ENCODE data around the gene LMBR1.
"Not testable (repeated sequence)": the region's sequence is repeated elsewhere in the genome, so short reads cannot be mapped to it uniquely, and the experiment has no call there.

LMBR1 gene

GRCh38 chr7:156906200-156906649 lies 13.2 kb upstream of the LMBR1 start:
- in situ Hi-C loops (cut with MboI; ENCODE audit: low sequenced_read_pairs), result no loop called here

DNA sequence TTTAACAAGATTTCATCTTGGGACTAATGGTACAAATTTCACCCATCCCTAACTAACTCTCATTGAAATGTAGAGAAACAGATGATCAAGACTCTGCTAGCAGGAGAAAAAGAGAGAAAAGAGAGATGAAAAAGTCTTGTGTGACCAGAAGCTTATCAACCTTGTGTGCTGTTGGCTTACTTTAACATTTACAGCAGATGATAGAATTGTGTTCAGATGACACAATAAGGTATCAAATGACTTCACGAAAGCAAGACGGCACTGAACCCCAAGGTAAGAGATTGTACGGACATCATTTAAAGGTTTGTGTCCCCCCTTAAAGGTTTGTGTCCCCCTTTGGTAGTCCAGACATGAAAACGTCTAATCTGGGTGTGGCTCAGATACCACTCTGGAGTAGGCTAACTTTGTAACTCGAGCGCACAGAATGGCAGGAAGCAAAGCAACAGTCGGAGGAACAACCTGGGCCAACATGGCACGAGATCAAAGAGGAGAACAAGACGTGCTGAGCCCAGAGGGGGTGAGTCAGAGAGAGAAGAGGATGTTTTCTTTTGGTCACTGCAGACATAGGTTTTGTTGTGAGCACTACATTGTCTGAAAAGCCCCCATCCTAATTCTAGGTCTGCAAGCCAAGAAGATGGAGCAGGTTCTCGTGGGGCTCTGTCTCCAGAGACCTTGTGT lies 10.4 kb upstream of the LMBR1 start:
- in situ Hi-C loops (cut with MboI; ENCODE audit: low sequenced_read_pairs), result no loop called here

DNA sequence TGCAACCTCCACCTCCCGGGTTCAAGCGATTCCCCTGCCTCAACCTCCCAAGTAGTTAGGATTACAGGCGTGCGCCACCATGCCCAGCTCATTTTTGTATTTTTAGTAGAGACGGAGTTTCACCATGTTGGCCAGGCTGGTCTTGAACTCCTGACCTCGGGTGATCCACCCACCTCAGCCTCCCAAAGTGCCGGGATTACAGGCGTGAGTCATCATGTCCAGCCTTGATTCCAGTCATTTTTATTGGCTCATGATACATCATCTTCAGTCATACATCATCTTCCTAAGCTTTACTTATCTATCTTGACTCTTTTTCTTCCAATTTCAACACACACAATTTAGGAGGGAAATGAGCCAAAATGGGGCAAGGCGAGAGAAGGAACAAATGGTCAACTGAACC lies 7.1 kb upstream of the LMBR1 start:
- in situ Hi-C loops (cut with MboI; ENCODE audit: low sequenced_read_pairs), result not testable (repeated sequence)

DNA sequence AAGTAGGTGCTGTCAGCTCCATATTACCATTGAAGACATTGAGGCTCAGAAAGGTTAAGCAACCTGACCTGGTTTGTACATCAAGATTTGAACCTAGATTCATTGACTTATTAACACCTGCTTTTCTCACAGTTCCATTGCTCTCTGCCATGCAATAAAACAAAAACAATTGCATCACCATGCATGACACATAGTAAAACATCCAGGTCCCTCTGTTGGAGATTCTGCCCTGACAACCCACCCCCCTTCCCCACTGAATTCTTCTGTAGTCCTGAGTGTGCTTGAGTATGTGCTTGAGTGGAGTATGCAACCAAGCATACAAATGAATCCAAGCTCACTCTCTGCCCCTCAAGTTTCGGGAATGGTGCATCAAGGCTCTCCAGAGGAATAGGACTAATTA lies 6.0 kb upstream of the LMBR1 start:
- in situ Hi-C loops (cut with MboI; ENCODE audit: low sequenced_read_pairs), result no loop called here

GRCh38 chr7:156897673-156898072 lies 4.7 kb upstream of the LMBR1 start:
- in situ Hi-C loops (cut with MboI; ENCODE audit: low sequenced_read_pairs), result no loop called here

DNA sequence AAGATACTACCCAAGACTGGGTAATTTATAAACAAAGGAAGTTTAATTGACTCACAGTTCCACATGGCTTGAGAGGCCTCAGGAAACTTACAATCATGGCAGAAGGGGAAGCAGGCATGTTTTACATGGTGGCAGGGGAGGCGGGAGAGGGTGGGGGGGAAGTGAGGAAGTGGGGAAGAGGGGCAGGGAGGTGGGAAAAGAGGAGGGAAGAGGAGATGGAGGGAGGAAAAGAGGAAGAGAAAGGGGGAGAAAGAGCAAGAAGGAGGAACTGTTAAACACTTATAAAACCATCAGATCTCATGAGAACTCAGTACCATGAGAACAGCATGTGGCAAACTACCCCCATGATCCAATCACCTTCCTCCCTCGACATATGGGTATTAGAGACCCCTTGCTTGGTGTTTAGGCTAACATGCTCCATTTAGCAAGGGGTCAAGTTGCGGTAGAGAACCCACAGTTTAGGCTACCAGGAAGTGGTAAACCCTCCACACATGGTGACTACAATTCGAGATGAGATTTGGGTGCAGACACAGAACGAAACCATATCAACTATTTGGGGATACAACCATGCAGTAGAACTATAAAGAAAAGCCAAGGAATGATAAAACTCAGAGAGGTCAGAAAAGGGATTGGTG lies 3.5 kb upstream of the LMBR1 start:
- in situ Hi-C loops (cut with MboI; ENCODE audit: low sequenced_read_pairs), result no loop called here

GRCh38 chr7:156895024-156895780 lies 2.2 kb upstream of the LMBR1 start:
- in situ Hi-C loops (cut with MboI; ENCODE audit: low sequenced_read_pairs), result no loop called here

DNA sequence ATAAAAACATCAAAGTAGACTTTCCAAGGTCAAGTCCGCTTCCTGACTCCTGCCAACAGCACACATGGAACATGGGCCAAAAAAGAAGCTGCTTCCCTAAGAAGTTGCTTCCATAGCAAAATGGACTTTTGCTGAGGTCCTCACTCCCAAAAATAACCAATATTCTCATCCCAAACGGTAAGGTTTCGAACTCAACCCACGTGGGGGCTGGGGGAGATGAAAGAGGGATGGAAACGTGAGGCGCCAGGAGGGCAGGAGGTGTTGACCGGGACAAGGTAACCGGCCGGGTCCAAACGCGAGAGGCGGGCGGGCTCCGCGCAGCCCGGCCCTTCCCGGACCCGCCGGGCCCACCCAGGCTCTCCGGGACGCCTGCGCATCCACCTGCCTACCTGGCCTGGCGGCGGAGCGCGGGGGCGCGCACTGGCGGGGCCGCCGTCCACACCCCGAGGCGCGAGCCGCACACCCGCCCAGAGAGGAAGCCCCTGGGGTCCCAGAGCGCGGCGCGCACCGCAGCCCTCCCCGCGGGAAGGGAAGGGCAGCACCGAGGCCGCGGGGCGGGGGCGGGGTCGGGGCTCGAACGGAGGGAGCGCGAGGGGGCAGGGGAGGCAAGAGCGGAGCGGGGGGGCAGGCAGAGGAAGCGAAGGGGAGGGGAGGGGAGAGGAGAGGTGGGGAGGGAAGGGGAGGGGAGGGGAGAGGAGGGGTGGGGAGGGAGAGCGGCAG lies 742 bp downstream of the LMBR1 start:
- in situ Hi-C loops (cut with MboI; ENCODE audit: low sequenced_read_pairs), result no loop called here

GRCh38 chr7:156889746-156890145 lies 3.2 kb downstream of the LMBR1 start:
- in situ Hi-C loops (cut with MboI; ENCODE audit: low sequenced_read_pairs), result no loop called here

GRCh38 chr7:156889089-156889488 lies 3.9 kb downstream of the LMBR1 start:
- in situ Hi-C loops (cut with MboI; ENCODE audit: low sequenced_read_pairs), result no loop called here

DNA sequence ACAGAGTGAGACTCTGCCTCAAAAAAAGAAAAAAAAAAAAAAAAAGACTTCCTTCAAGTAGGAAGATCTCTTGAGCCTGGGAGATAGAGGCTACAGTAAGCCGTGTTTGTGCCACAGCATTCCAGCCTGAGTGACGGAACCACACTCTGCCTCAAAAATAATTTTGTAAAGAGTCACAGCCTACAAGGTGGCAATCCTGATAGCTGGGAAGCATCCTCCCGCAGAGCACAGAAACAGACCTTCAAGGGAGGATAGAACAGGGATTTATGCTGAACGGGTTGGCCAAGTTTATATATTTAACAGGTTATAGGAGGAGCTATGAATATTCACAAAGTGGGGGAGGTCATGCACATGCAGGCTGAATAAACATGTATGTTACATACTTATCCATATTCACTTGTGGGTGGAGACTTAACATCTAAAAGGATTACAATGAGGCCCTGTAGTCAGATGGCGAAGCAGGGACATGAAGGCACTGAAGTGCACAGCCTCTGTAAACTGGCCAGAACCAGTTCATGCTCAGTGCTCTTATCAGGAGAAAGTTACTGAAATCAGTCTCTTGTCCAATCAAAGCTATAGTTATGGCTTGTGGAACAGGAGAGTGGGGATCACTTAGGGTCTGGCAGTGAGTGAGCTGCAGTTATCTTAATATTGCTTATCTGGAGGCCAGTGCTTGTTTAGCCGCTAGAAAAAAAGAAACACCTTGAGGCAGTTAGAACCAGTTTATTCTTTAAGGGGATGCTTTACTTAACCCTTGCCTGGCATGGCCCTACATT lies 6.8 kb downstream of the LMBR1 start:
- in situ Hi-C loops (cut with MboI; ENCODE audit: low sequenced_read_pairs), result no loop called here

GRCh38 chr7:156881679-156882078 lies 11.3 kb downstream of the LMBR1 start:
- in situ Hi-C loops (cut with MboI; ENCODE audit: low sequenced_read_pairs), result no loop called here

- in situ Hi-C loops (cut with MboI; ENCODE audit: low sequenced_read_pairs), result no loop called here
Observed at GRCh38 chr7:156875766-156876165, 17.2 kb downstream of the LMBR1 start.

DNA sequence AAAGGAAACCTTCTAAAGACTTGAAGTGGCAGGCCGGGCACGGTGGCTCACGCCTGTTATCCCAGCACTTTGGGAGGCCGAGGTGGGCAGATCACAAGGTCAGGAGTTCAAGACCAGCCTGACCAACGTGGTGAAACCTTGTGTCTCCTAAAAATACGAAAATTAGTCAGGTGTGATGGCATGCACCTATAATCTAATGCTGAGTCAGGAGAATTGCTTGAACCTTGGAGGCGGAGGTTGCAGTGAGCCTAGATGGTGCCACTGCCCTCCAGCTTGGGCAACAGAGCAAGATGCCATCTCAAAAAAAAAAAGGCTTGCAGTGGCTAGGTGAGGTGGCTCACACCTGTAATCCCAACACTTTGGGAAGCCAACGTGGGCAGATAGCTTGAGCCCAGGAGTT lies 24.6 kb downstream of the LMBR1 start:
- in situ Hi-C loops (cut with MboI; ENCODE audit: low sequenced_read_pairs), result not testable (repeated sequence)

- in situ Hi-C loops (cut with MboI; ENCODE audit: low sequenced_read_pairs), result no loop called here
Observed at GRCh38 chr7:156865493-156865892, 27.5 kb downstream of the LMBR1 start.

- in situ Hi-C loops (cut with MboI; ENCODE audit: low sequenced_read_pairs), result not testable (repeated sequence)
Observed at GRCh38 chr7:156862022-156862421, 31.0 kb downstream of the LMBR1 start.

- in situ Hi-C loops (cut with MboI; ENCODE audit: low sequenced_read_pairs), result no loop called here
Observed at GRCh38 chr7:156861212-156861611, 31.8 kb downstream of the LMBR1 start.

DNA sequence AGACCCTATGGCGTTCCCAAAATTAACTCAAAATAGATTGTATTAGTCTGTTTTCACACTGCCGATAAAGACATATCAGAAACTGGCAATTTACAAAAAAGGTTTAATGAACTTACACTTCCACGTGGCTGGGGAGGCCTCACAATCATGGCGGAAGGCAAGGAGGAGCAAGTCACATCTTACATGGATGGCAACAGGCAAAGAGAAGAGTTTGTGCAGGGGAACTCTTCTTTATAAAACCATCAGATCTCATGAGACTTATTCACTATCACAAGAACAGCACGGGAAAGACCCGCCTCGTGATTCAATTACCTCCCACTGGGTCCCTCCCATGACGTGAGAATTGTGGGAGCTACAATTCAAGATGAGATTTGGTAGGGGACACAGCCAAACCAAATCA lies 32.9 kb downstream of the LMBR1 start:
- in situ Hi-C loops (cut with MboI; ENCODE audit: low sequenced_read_pairs), result not testable (repeated sequence)

DNA sequence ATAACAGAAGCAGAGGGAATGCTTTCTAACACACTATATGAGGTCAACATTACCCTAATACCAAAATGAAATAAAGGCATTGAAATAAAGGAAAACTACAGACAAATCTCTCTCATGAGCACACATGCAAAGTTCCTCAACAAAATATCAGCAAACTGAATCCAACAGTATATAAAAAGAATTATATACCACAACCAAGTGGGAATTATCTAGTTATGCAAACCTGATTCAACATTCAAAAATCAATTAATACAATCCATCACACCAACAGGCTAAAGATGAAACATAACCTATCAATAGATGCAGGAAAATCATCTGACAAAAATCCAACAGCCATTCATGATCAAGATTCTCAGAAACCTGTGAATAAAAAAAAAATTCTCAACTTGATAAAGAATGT lies 34.5 kb downstream of the LMBR1 start:
- in situ Hi-C loops (cut with MboI; ENCODE audit: low sequenced_read_pairs), result no loop called here

DNA sequence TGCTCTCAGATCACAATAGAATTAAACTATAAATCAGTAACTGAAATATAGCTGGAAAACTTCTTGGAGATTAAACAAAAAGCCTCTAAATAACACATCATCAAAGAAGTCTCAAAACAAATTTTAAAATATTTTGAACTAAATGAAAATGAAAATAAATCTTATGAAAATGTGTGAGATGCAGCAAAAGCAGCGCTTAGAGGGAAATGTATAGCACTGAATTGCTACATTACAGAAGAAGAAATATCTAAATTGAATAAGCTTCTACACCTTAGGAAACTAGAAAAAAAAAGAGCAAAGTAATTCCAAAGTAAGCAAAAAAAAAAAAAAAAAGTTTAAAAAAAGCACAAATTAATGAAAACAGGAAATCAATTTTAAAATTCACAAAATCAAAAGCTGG lies 35.2 kb downstream of the LMBR1 start:
- in situ Hi-C loops (cut with MboI; ENCODE audit: low sequenced_read_pairs), result no loop called here

DNA sequence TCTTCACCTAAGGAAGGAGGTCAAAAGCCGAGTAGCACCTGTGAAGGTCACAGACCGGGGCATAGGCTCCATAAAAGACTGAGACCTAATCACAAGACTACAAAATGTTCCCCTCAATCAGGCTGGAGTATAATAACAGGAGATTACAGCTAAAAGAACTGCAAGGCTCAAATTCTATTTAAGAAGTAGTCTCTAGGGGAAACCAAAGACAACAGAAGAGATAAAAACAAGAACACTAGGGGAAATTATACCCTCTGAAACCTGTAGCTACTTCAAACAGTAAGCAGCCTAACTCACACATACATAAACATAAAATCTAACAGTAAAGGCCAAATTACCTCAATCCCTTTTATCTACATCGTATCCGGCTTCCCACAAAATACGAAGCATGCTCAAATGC lies 38.3 kb downstream of the LMBR1 start:
- in situ Hi-C loops (cut with MboI; ENCODE audit: low sequenced_read_pairs), result no loop called here
